Measurements from ENCODE around the gene UGT3A2. TPM values are rescaled to one million over a fixed set of nuclear protein-coding genes. Genes with fewer than 3 reads are reported as not detected.

The UGT3A2 gene
- total and polyA plus RNA-seq, 4 donors = 0.14 to 0.65 (median 0.18) TPM

DNA sequence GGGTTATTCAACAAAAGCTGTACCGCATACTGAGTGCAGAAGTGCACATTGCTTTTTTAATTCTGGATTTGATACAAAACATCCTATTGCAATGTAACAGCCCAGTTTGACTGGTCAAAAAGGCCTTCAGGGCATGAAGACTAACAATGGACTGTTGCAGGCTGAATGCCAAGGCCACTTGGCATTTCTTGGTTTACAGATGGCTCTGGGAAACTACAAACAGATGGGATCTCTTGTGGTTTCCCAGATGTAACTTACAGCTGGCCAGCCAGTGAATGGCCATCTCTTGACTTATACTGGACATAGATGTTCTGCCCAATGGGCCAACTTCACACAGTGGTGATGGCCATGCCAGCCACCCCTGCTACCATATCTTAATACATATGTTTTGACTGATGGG, 36.8 kb downstream of the UGT3A2 start:
- no peaks in the 10 kb centered on the region for H3K9me3 ChIP-seq (ENCODE audit: control insufficient read depth in 4 of 4, low read length in 3 of 4)
- H3K27ac ChIP-seq (ENCODE audit: low read depth in 1 of 2, low read length in 2 of 2) = no peak overlapping the region
- H3K9ac ChIP-seq (ENCODE audit: low read depth in 1 of 2, low read length in 2 of 2) = no peak overlapping the region
- WGBS = 96% methylated on average over 1 of the region's 1 CpG
- no peaks in the 10 kb centered on the region for H3K36me3 ChIP-seq (ENCODE audit: control insufficient read depth in 4 of 4, insufficient read depth in 3 of 4, low read depth in 1 of 4, low read length in 3 of 4)
- H3K4me1 ChIP-seq (ENCODE audit: control insufficient read depth in 4 of 4, insufficient read depth in 4 of 4, low read length in 3 of 4) = no peaks in the 10 kb centered on the region
- no peak for DNase-seq (ENCODE audit: low spot score)
- TF ChIP-seq EGR1 (IDR thresholded peaks at IDR 0.05; ENCODE audit: low read depth in 2 of 2) = no peak
- TF ChIP-seq, protein P1, sequence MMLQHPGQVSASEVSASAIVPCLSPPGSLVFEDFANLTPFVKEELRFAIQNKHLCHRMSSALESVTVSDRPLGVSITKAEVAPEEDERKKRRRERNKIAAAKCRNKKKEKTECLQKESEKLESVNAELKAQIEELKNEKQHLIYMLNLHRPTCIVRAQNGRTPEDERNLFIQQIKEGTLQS (IDR thresholded peaks at IDR 0.05) = no peak
- no peak for TF ChIP-seq RXRA (IDR thresholded peaks at IDR 0.05)
- no peak for TF ChIP-seq HNF4A (conservative IDR thresholded peaks at IDR 0.05)
- no peak for TF ChIP-seq GABPA (IDR thresholded peaks at IDR 0.05 in 1 of 2, conservative IDR thresholded peaks at IDR 0.05 in 1 of 2)
- TF ChIP-seq, protein P2, sequence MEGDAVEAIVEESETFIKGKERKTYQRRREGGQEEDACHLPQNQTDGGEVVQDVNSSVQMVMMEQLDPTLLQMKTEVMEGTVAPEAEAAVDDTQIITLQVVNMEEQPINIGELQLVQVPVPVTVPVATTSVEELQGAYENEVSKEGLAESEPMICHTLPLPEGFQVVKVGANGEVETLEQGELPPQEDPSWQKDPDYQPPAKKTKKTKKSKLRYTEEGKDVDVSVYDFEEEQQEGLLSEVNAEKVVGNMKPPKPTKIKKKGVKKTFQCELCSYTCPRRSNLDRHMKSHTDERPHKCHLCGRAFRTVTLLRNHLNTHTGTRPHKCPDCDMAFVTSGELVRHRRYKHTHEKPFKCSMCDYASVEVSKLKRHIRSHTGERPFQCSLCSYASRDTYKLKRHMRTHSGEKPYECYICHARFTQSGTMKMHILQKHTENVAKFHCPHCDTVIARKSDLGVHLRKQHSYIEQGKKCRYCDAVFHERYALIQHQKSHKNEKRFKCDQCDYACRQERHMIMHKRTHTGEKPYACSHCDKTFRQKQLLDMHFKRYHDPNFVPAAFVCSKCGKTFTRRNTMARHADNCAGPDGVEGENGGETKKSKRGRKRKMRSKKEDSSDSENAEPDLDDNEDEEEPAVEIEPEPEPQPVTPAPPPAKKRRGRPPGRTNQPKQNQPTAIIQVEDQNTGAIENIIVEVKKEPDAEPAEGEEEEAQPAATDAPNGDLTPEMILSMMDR (IDR thresholded peaks at IDR 0.05; ENCODE audit: low read depth, low read length, missing input control) = no peak
- no peak for TF ChIP-seq TAF1 (conservative IDR thresholded peaks at IDR 0.05)
- TF ChIP-seq NR2F2 (IDR thresholded peaks at IDR 0.05) = no peak
- TF ChIP-seq YY1 (IDR thresholded peaks at IDR 0.05) = no peak
- TF ChIP-seq FOXA2 (IDR thresholded peaks at IDR 0.05) = no peak
- TF ChIP-seq, protein P3, sequence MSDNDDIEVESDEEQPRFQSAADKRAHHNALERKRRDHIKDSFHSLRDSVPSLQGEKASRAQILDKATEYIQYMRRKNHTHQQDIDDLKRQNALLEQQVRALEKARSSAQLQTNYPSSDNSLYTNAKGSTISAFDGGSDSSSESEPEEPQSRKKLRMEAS (IDR thresholded peaks at IDR 0.05) = no peak
- TF ChIP-seq SP1 (IDR thresholded peaks at IDR 0.05) = no peak
- no peak for TF ChIP-seq JUND (IDR thresholded peaks at IDR 0.05)
- TF ChIP-seq, protein P4, sequence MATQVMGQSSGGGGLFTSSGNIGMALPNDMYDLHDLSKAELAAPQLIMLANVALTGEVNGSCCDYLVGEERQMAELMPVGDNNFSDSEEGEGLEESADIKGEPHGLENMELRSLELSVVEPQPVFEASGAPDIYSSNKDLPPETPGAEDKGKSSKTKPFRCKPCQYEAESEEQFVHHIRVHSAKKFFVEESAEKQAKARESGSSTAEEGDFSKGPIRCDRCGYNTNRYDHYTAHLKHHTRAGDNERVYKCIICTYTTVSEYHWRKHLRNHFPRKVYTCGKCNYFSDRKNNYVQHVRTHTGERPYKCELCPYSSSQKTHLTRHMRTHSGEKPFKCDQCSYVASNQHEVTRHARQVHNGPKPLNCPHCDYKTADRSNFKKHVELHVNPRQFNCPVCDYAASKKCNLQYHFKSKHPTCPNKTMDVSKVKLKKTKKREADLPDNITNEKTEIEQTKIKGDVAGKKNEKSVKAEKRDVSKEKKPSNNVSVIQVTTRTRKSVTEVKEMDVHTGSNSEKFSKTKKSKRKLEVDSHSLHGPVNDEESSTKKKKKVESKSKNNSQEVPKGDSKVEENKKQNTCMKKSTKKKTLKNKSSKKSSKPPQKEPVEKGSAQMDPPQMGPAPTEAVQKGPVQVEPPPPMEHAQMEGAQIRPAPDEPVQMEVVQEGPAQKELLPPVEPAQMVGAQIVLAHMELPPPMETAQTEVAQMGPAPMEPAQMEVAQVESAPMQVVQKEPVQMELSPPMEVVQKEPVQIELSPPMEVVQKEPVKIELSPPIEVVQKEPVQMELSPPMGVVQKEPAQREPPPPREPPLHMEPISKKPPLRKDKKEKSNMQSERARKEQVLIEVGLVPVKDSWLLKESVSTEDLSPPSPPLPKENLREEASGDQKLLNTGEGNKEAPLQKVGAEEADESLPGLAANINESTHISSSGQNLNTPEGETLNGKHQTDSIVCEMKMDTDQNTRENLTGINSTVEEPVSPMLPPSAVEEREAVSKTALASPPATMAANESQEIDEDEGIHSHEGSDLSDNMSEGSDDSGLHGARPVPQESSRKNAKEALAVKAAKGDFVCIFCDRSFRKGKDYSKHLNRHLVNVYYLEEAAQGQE (IDR thresholded peaks at IDR 0.05) = no peak
- TF ChIP-seq FOXA1 (IDR thresholded peaks at IDR 0.05) = no peak
- no peak overlapping the region for H3K4me3 ChIP-seq (ENCODE audit: low read depth in 1 of 3, low read length in 3 of 3)
- H3K27me3 ChIP-seq (ENCODE audit: control insufficient read depth in 4 of 4, insufficient read depth in 4 of 4, low read length in 3 of 4) = no peaks in the 10 kb centered on the region

DNA sequence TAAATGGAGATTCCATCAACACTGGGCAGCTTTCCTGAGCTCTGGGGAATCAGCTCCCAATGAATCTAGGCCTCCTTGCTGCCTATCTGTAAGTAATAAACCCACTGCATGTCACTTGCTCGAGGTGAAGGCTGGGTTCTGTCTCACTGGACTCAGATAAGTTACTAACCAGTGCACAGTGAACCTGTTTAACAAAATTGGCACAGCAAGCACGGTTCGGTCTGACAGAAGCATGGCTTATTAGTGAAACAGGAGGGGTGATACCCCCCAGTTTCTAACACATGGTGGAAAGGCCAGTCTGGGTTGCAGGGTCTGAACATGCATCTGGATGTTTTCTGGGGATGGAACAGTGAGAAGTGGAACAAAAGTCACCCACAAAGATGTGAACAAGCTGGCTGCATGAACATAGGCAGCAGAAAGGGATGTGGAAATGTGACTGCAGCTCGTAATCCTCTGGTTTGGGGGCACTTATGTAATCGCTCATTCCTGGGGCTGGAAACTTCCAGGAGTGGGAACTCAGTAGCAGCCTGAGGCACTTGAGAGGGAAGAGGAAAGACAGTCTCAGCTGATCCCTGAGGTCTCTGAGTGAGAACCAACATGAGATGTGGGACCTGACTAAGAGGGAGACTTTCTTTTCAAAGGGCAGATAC, 37.7 kb downstream of the UGT3A2 start:
- no peak overlapping the region for H3K9ac ChIP-seq (ENCODE audit: low read depth in 1 of 2, low read length in 2 of 2)
- TF ChIP-seq RXRA (IDR thresholded peaks at IDR 0.05) (no peak), FOXA2 (IDR thresholded peaks at IDR 0.05) (no peak), FOXA1 (IDR thresholded peaks at IDR 0.05) (no peak), EGR1 (IDR thresholded peaks at IDR 0.05; ENCODE audit: low read depth in 2 of 2) (no peak), GABPA (IDR thresholded peaks at IDR 0.05 in 1 of 2, conservative IDR thresholded peaks at IDR 0.05 in 1 of 2) (no peak), JUND (IDR thresholded peaks at IDR 0.05) (no peak), SP1 (IDR thresholded peaks at IDR 0.05) (no peak), RAD21 (IDR thresholded peaks at IDR 0.05) (no peak)
- no peaks in the 10 kb centered on the region for H3K27me3 ChIP-seq (ENCODE audit: control insufficient read depth in 4 of 4, insufficient read depth in 4 of 4, low read length in 3 of 4)
- H3K4me3 ChIP-seq (ENCODE audit: low read depth in 1 of 3, low read length in 3 of 3) = no peak overlapping the region
- no peak for DNase-seq (ENCODE audit: low spot score)
- no peak overlapping the region for H3K27ac ChIP-seq (ENCODE audit: low read depth in 1 of 2, low read length in 2 of 2)
- no peaks in the 10 kb centered on the region for H3K4me1 ChIP-seq (ENCODE audit: control insufficient read depth in 4 of 4, insufficient read depth in 4 of 4, low read length in 3 of 4)
- no peaks in the 10 kb centered on the region for H3K36me3 ChIP-seq (ENCODE audit: control insufficient read depth in 4 of 4, insufficient read depth in 3 of 4, low read depth in 1 of 4, low read length in 3 of 4)
- no peaks in the 10 kb centered on the region for H3K9me3 ChIP-seq (ENCODE audit: control insufficient read depth in 4 of 4, low read length in 3 of 4)
- WGBS = 86% methylated on average over 5 of the region's 5 CpGs
